Heart right ventricle (tissue), 16 donors: ENCODE results near the gene LIN28B. TPM values are rescaled to one million over a fixed set of nuclear protein-coding genes. Genes with fewer than 3 reads are reported as not detected.

ENCODE experiments used
- ATAC-seq, 8 donors: fragments of 200-7000 bp; cut with Tn5 transposase; one replicate each; pipeline ENCODE4 v1.9.1; 2020; ENCODE audit warnings: mild to moderate bottlenecking in 8 of 8, moderate library complexity in 8 of 8, moderate number of reproducible peaks in 1 of 8
- DNase-seq, 2 donors: peaks; one replicate each; pipeline ENCODE4 v3.0.0-alpha.2; 2020
- H3K27ac ChIP-seq, 10 donors: fragments of 200-600 bp; sonication (generic) in 2 of 10; one replicate each; pipeline versions ENCODE4 v1.5.0 to v1.8.0; 2020 to 2022; ENCODE audit warnings: mild to moderate bottlenecking in 3 of 10
- H3K27me3 ChIP-seq, 7 donors: fragments of 200-600 bp; one replicate each; pipeline ENCODE4 v1.8.0; 2021 to 2022; ENCODE audit warnings: mild to moderate bottlenecking in 2 of 7
- H3K36me3 ChIP-seq, 9 donors: fragments of 200-600 bp; sonication (generic) in 1 of 9; one replicate each; pipeline versions ENCODE4 v1.5.0 to v1.8.0; 2020 to 2022; ENCODE audit warnings: mild to moderate bottlenecking in 2 of 9
- H3K4me1 ChIP-seq, 9 donors: fragments of 200-600 bp; sonication (generic) in 1 of 9; one replicate each; pipeline versions ENCODE4 v1.5.0 to v1.8.0; 2020 to 2022; ENCODE audit warnings: mild to moderate bottlenecking in 4 of 9
- H3K4me3 ChIP-seq, 10 donors: fragments of 200-600 bp; sonication (generic) in 2 of 10; one replicate each; pipeline versions ENCODE4 v1.5.0 to v1.8.0; 2020 to 2022; ENCODE audit warnings: mild to moderate bottlenecking in 7 of 10, moderate library complexity in 2 of 10
- H3K9me3 ChIP-seq, 11 donors: fragments of 200-600 bp in 10 of 11; sonication (generic) in 2 of 11; one replicate each; pipeline versions ENCODE4 v1.5.0 to v1.8.0; 2013 to 2022; ENCODE audit warnings: mild to moderate bottlenecking in 2 of 11, control low read depth in 1 of 11, moderate library complexity in 1 of 11
- WGBS, 2 donors: extraction: QIAGEN DNeasy Blood & Tissue Kit; methylation state at CpG; one replicate each; pipeline ENCODE4 v1.1.7; 2013; ENCODE audit warnings: inconsistent platforms in 1 of 2; 5-methylcytosine and 5-hydroxymethylcytosine counted together
- intact Hi-C, 10 donors: fragments of 100-400 bp; cut with DNase I; formaldehyde crosslinking; loops; one replicate each; pipeline versions ENCODE4 v1.11.1 to v1.14.2; 2022
- polyA plus RNA-seq, 2 donors: library from polyadenylated mRNA; stranded (reverse); fragments of 200-250 nt; gene quantifications; one replicate each; pipeline ENCODE4 v1.2.3, GENCODE V29; 2013
- total RNA-seq, 10 donors: library from RNA; stranded (reverse); fragmentation: NEBNext Ultra II Directional in 3 of 10; extraction: Animal tissue kit (Norgen Biotek cat#: 25700) in 3 of 10; gene quantifications; one replicate each; pipeline versions ENCODE4 v1.2.1 to v1.2.4, GENCODE V29; 2021 to 2023
- TF ChIP-seq, protein P1 (sequence below), 9 donors: fragments of 200-600 bp; sonication (generic) in 2 of 9; IDR thresholded peaks; one replicate each; pipeline versions ENCODE4 v1.5.0 to v1.8.0; 2021 to 2022; ENCODE audit warnings: antibody characterized with exemption in 9 of 9, mild to moderate bottlenecking in 5 of 9, moderate library complexity in 1 of 9
- donor health status: Arrhythmogenic right ventricular cardiomyopathy.
- donor health status: ischemic (EF 13 %, LVEDD 7.1; RV severe dilation, severe dysfunction).
- donor health status: healthy with polysubstance abuse.
- donor health status: DM: no; HTN: yes; CAD: no.
- donor health status: DM: no; HTN: no; CAD: no.
- donor health status: ischemic (EF 25% LVEDD 6.9; RV normal size, moderate dysfunction).
- donor health status: ischemic (EF 25% LVEDD 5.7; RV mildly dilated, moderate dysfunction).
- donor health status: healthy.
- donor health status: DM: yes; HTN: yes; CAD: no.
- donor health status: Ischemic cardiomyopathy.
- donor health status: ischemic (EF 35%, LVEDD 5.7; RV mildly dilated, moderate dysfunction).
- donor health status: nonischemic (EF 11% LVEDD 7.7; RV severe dilation, severe dysfunction).
- donor health status: DM: yes; HTN: yes; CAD: no.
- donor health status: PGD.
- donor health status: ischemic (EF 29% LVEDD 5.4; RV normal size, mild dysfunction).
- donor health status: nonischemic (EF 23%, LVEDD 6.1; RV moderate dilation, normal function).

Gene LIN28B
- total and polyA plus RNA-seq, 12 donors: not detected

DNA sequence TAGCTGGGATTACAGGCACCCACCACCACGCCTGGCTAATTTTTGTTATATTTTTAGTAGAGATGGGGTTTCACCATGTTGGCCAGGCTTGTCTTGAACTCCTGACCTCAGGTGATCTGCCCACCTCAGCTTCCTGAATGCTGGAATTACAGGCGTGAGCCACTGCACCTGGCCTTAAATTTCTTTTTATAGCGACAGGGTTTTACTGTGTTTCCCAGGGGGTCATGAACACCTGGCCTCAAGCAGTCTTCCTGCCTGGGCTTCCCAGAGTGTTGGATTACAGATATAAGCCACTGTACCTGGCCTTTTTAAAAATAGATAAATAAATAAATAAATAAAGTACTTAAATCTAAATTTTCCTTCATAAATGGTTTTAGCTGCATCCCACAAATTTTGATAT, 57.5 kb downstream of the LIN28B start:
- intact Hi-C loops: no loop called here
- Histone ChIP-seq H3K27me3 (no peaks in the 10 kb centered on the region), H3K27ac (no peak overlapping the region), H3K4me1 (no peaks in the 10 kb centered on the region), H3K4me3 (no peak overlapping the region), H3K36me3 (no peaks in the 10 kb centered on the region), H3K9me3 (no peaks in the 10 kb centered on the region)
- 83 to 87% methylated on average over 3 of the region's 3 CpGs for WGBS, 2 donors
- TF ChIP-seq, protein P1, sequence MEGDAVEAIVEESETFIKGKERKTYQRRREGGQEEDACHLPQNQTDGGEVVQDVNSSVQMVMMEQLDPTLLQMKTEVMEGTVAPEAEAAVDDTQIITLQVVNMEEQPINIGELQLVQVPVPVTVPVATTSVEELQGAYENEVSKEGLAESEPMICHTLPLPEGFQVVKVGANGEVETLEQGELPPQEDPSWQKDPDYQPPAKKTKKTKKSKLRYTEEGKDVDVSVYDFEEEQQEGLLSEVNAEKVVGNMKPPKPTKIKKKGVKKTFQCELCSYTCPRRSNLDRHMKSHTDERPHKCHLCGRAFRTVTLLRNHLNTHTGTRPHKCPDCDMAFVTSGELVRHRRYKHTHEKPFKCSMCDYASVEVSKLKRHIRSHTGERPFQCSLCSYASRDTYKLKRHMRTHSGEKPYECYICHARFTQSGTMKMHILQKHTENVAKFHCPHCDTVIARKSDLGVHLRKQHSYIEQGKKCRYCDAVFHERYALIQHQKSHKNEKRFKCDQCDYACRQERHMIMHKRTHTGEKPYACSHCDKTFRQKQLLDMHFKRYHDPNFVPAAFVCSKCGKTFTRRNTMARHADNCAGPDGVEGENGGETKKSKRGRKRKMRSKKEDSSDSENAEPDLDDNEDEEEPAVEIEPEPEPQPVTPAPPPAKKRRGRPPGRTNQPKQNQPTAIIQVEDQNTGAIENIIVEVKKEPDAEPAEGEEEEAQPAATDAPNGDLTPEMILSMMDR (IDR thresholded peaks at IDR 0.05): no peak
- DNase-seq (no peak), ATAC-seq (no peak)

DNA sequence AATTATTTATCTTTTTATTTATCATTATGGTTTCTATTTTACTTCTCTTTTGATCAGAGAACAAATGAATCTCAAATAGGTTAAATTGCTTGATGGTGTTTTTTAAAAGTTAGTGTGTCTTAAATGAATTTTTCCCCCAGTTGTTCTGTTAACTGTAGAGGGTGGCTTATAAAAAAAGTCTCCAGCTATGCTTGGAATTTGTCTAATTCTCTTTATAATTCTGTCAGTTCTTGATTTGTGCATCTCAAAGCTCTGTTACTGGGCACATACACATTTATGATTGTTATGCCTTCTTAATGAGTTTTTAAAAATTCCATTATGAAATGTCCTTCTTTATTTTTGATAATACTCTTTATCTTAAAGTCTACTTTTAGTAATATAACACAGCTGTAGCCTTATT, 58.0 kb downstream of the LIN28B start:
- no peaks in the 10 kb centered on the region for H3K4me1 ChIP-seq
- H3K9me3 ChIP-seq: no peaks in the 10 kb centered on the region
- no peak overlapping the region for H3K27ac ChIP-seq
- no peak for ATAC-seq
- TF ChIP-seq, protein P1 (IDR thresholded peaks at IDR 0.05): no peak
- no peaks in the 10 kb centered on the region for H3K36me3 ChIP-seq
- H3K4me3 ChIP-seq: no peak overlapping the region
- H3K27me3 ChIP-seq: no peaks in the 10 kb centered on the region
- no peak for DNase-seq
- intact Hi-C loops: no loop called here

DNA sequence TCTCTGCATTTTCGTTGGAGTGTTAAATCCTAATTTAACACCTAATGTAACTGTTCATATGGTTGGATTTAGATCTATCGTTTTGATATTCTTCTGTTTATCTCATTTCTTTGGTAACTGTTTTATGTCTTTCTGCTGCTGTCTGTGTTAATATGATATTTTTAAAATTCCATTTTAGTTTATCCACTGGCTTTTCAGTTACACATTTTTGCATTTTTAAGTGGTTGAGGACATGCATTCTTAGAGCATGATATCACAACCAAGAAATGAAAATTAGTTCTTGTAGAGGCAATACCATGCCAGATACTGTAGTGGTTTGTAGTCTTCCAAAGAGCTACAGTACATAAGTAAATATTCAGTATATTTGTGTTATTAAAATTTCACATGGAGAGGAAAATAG, 58.6 kb downstream of the LIN28B start:
- Histone ChIP-seq H3K4me1 (no peaks in the 10 kb centered on the region), H3K9me3 (no peaks in the 10 kb centered on the region), H3K4me3 (no peak overlapping the region), H3K36me3 (no peaks in the 10 kb centered on the region), H3K27ac (no peak overlapping the region), H3K27me3 (no peaks in the 10 kb centered on the region)
- WGBS, 2 donors: 46 to 56% methylated on average over 2 of the region's 2 CpGs
- intact Hi-C loops: no loop called here
- DNase-seq (no peak), ATAC-seq (no peak)
- TF ChIP-seq, protein P1 (IDR thresholded peaks at IDR 0.05): no peak

DNA sequence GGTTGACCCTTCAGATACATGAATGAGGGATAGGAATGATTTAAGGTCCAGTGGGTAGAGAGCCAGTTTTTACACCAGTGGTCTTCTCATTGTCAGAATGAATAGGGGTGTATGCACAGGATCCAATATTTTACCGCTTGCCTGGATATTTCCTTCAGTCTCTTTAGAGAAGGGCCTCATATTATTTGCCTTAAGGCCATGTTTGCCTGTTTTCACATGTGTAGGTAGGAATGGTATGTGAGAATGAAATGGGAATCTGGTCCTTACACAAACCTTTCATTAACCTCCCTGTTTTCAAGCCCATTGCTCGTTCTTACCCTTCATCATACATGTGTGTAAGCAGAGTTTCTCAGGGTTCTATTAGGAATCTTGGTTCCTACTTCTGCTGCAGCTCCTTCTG, 62.4 kb downstream of the LIN28B start:
- DNase-seq: no peak
- Histone ChIP-seq H3K36me3 (no peaks in the 10 kb centered on the region), H3K27me3 (peaks cover 0 to 19% (median 0%) of the 10 kb centered on the region in 7 donors), H3K4me1 (no peaks in the 10 kb centered on the region), H3K27ac (no peak overlapping the region), H3K9me3 (no peaks in the 10 kb centered on the region), H3K4me3 (no peak overlapping the region)
- no peak for ATAC-seq
- TF ChIP-seq, protein P1 (IDR thresholded peaks at IDR 0.05): no peak
- intact Hi-C loops: no loop called here
- 89 to 90% methylated on average over 2 of the region's 2 CpGs for WGBS, 2 donors

DNA sequence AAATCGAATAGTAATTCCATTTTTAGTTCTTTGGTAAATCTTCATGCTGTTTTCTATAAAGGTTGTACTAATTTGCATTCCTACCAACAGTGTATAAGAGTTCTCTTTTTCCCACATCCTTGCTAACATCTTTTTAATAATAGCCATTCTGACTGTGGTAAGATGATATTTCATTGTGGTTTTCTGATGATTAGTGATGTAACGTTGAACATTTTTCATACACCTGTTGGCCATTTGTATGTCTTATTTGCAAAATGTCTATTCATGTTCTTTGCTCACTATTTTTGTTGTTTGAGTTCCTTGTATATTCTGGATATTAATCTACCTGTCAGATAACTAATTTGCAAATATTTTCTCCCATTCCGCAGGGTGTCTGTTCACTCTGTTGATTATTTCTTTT, 64.5 kb downstream of the LIN28B start:
- DNase-seq (no peak), ATAC-seq (no peak)
- intact Hi-C loops: no loop called here
- Histone ChIP-seq H3K27ac (no peak overlapping the region), H3K4me1 (no peaks in the 10 kb centered on the region), H3K36me3 (no peaks in the 10 kb centered on the region), H3K9me3 (no peaks in the 10 kb centered on the region), H3K4me3 (no peak overlapping the region), H3K27me3 (peaks cover 0 to 24% (median 0%) of the 10 kb centered on the region in 7 donors)
- TF ChIP-seq, protein P1 (IDR thresholded peaks at IDR 0.05): no peak
- WGBS, 2 donors: 92 to 93% methylated on average over 3 of the region's 3 CpGs
